T1000 (cell line): Measurements from ENCODE around the gene ELMO1.

ENCODE experiments used
- DNase-seq: peaks from one replicate; lab custom pipeline; 2025; ENCODE audit warnings: mixed read lengths; lab: John Stamatoyannopoulos, UW

ELMO1 gene

GRCh38 chr7:37448636-37449361 is at the start of gene ELMO1:
Gene ELMO1, minus strand, starts transcription at chr7:37448864. Its CDS starts 106,174 bp downstream, at chr7:37342690.
- peak; percentile 14 for DNase-seq

GRCh38 chr7:37497576-37497975 is 48.9 kb upstream of the ELMO1 start:
- DNase-seq, result no peak

- DNase-seq, result no peak
These were observed 47.0 kb upstream of the ELMO1 start for GRCh38 chr7:37495574-37496184.

GRCh38 chr7:37494926-37495325 is 46.3 kb upstream of the ELMO1 start:
- no peak for DNase-seq

GRCh38 chr7:37493810-37494209 is 45.1 kb upstream of the ELMO1 start:
- DNase-seq, result no peak

- DNase-seq, result no peak
These were observed 44.5 kb upstream of the ELMO1 start for GRCh38 chr7:37493123-37493522.

- no peak for DNase-seq
These were observed 43.4 kb upstream of the ELMO1 start for GRCh38 chr7:37491919-37492694.

GRCh38 chr7:37489703-37490102 is 41.0 kb upstream of the ELMO1 start:
- no peak for DNase-seq

GRCh38 chr7:37488163-37488764 is 39.6 kb upstream of the ELMO1 start:
- DNase-seq, result no peak

- no peak for DNase-seq
These were observed 35.9 kb upstream of the ELMO1 start for GRCh38 chr7:37484426-37485073.

GRCh38 chr7:37483627-37484026 is 35.0 kb upstream of the ELMO1 start:
- no peak for DNase-seq

- no peak for DNase-seq
These were observed 34.3 kb upstream of the ELMO1 start for GRCh38 chr7:37482953-37483352.

- no peak for DNase-seq
These were observed 33.8 kb upstream of the ELMO1 start for GRCh38 chr7:37482505-37482904.

- no peak for DNase-seq
These were observed 33.1 kb upstream of the ELMO1 start for GRCh38 chr7:37481722-37482288.

GRCh38 chr7:37481154-37481553 is 32.5 kb upstream of the ELMO1 start:
- no peak for DNase-seq

- DNase-seq, result no peak
These were observed 31.7 kb upstream of the ELMO1 start for GRCh38 chr7:37480041-37481031.

GRCh38 chr7:37476881-37477450 is 28.3 kb upstream of the ELMO1 start:
- no peak for DNase-seq

- no peak for DNase-seq
These were observed 27.8 kb upstream of the ELMO1 start for GRCh38 chr7:37476428-37476827.

GRCh38 chr7:37475646-37476045 is 27.0 kb upstream of the ELMO1 start:
- DNase-seq, result no peak

GRCh38 chr7:37471619-37472018 is 23.0 kb upstream of the ELMO1 start:
- no peak for DNase-seq
